Activated T-cell treated with anti-CD3 and anti-CD28 coated beads, Interleukin-2, amount 50 U/mL, for 24 hours (primary cell): Measurements from ENCODE around the gene MBD6.
"Not testable (repeated sequence)": the region's sequence is repeated elsewhere in the genome, so short reads cannot be mapped to it uniquely, and the experiment has no call there.

ENCODE experiments used
- DNase-seq: peaks from one replicate; pipeline ENCODE4 v3.0.0-alpha.2; 2020
- H3K27ac Mint-ChIP-seq: 2 replicates; pipeline ENCODE4 v1.8.0; 2020; ENCODE audit warnings: mild to moderate bottlenecking, mixed read lengths
- H3K27me3 Mint-ChIP-seq: 2 replicates; pipeline ENCODE4 v1.8.0; 2020; ENCODE audit warnings: mixed read lengths
- H3K36me3 Mint-ChIP-seq: 2 replicates; pipeline ENCODE4 v1.8.0; 2020; ENCODE audit warnings: low read depth, mixed read lengths
- H3K4me1 Mint-ChIP-seq: 2 replicates; pipeline ENCODE4 v1.8.0; 2020; ENCODE audit warnings: low read depth, mixed read lengths
- H3K4me3 Mint-ChIP-seq: 2 replicates; pipeline ENCODE4 v1.8.0; 2020; ENCODE audit warnings: mild to moderate bottlenecking, moderate library complexity, mixed read lengths
- H3K9me3 Mint-ChIP-seq: 2 replicates; pipeline ENCODE4 v1.8.0; 2020; ENCODE audit warnings: mixed read lengths

The MBD6 gene

GRCh38 chr12:57552835-57553313 is 30.2 kb downstream of the MBD6 start:
- peaks cover 7% of the 10 kb centered on the region for H3K27me3 Mint-ChIP-seq
- H3K4me3 Mint-ChIP-seq, result no peak overlapping the region
- no peaks in the 10 kb centered on the region for H3K36me3 Mint-ChIP-seq
- H3K4me1 Mint-ChIP-seq, result peaks cover 14% of the 10 kb centered on the region
- DNase-seq, result no peak
- no peaks in the 10 kb centered on the region for H3K9me3 Mint-ChIP-seq
- no peak overlapping the region for H3K27ac Mint-ChIP-seq

GRCh38 chr12:57553343-57554202 is 30.9 kb downstream of the MBD6 start:
- Mint-ChIP-seq H3K4me1 (peaks cover 13% of the 10 kb centered on the region), H3K27ac (no peak overlapping the region), H3K4me3 (no peak overlapping the region), H3K27me3 (peaks cover 7% of the 10 kb centered on the region), H3K9me3 (no peaks in the 10 kb centered on the region), H3K36me3 (no peaks in the 10 kb centered on the region)
- DNase-seq, result no peak

- H3K36me3 Mint-ChIP-seq, result no peaks in the 10 kb centered on the region
- no peak for DNase-seq
- no peak overlapping the region for H3K4me3 Mint-ChIP-seq
- H3K27ac Mint-ChIP-seq, result no peak overlapping the region
- no peaks in the 10 kb centered on the region for H3K9me3 Mint-ChIP-seq
- peaks cover 5% of the 10 kb centered on the region for H3K27me3 Mint-ChIP-seq
- H3K4me1 Mint-ChIP-seq, result peaks cover 9% of the 10 kb centered on the region
These were observed 31.8 kb downstream of the MBD6 start for GRCh38 chr12:57554453-57554852.

GRCh38 chr12:57554897-57555296 is 32.3 kb downstream of the MBD6 start:
- peaks cover 8% of the 10 kb centered on the region for H3K4me1 Mint-ChIP-seq
- H3K27ac Mint-ChIP-seq, result no peak overlapping the region
- peaks cover 5% of the 10 kb centered on the region for H3K27me3 Mint-ChIP-seq
- no peaks in the 10 kb centered on the region for H3K9me3 Mint-ChIP-seq
- no peak for DNase-seq
- H3K4me3 Mint-ChIP-seq, result no peak overlapping the region
- no peaks in the 10 kb centered on the region for H3K36me3 Mint-ChIP-seq

GRCh38 chr12:57558864-57559263 is 36.2 kb downstream of the MBD6 start:
- Mint-ChIP-seq H3K4me3 (no peak overlapping the region), H3K27ac (no peak overlapping the region), H3K4me1 (no peaks in the 10 kb centered on the region), H3K36me3 (no peaks in the 10 kb centered on the region), H3K9me3 (no peaks in the 10 kb centered on the region), H3K27me3 (no peaks in the 10 kb centered on the region)
- DNase-seq, result no peak

GRCh38 chr12:57560516-57560915 is 37.9 kb downstream of the MBD6 start:
- no peak for DNase-seq
- Mint-ChIP-seq H3K27ac (no peak overlapping the region), H3K4me3 (no peak overlapping the region), H3K27me3 (no peaks in the 10 kb centered on the region), H3K36me3 (no peaks in the 10 kb centered on the region), H3K4me1 (no peaks in the 10 kb centered on the region), H3K9me3 (no peaks in the 10 kb centered on the region)

- not testable (repeated sequence) for H3K27ac Mint-ChIP-seq, H3K4me1 Mint-ChIP-seq, H3K36me3 Mint-ChIP-seq, H3K27me3 Mint-ChIP-seq, H3K9me3 Mint-ChIP-seq, DNase-seq, H3K4me3 Mint-ChIP-seq
These were observed 38.5 kb downstream of the MBD6 start for GRCh38 chr12:57561117-57561516.

- Mint-ChIP-seq H3K27me3 (no peaks in the 10 kb centered on the region), H3K4me3 (no peak overlapping the region)
- DNase-seq, result no peak
These were observed 40.7 kb downstream of the MBD6 start for GRCh38 chr12:57563358-57563757.

GRCh38 chr12:57564178-57564740 is 41.6 kb downstream of the MBD6 start:
- Mint-ChIP-seq H3K9me3 (no peaks in the 10 kb centered on the region), H3K27me3 (no peaks in the 10 kb centered on the region), H3K4me3 (no peak overlapping the region), H3K4me1 (no peaks in the 10 kb centered on the region), H3K36me3 (no peaks in the 10 kb centered on the region), H3K27ac (no peak overlapping the region)
- DNase-seq, result no peak

More at GRCh38 chr12:57563358-57563757, 40.7 kb downstream of the MBD6 start:
- H3K36me3 Mint-ChIP-seq, result no peaks in the 10 kb centered on the region
- no peaks in the 10 kb centered on the region for H3K4me1 Mint-ChIP-seq
- H3K27ac Mint-ChIP-seq, result no peak overlapping the region
- H3K9me3 Mint-ChIP-seq, result no peaks in the 10 kb centered on the region

GRCh38 chr12:57568838-57569237 is 46.2 kb downstream of the MBD6 start:
- H3K27me3 Mint-ChIP-seq, result no peaks in the 10 kb centered on the region
- no peaks in the 10 kb centered on the region for H3K9me3 Mint-ChIP-seq
- H3K36me3 Mint-ChIP-seq, result no peaks in the 10 kb centered on the region
- no peak overlapping the region for H3K4me3 Mint-ChIP-seq
- no peaks in the 10 kb centered on the region for H3K4me1 Mint-ChIP-seq
- no peak overlapping the region for H3K27ac Mint-ChIP-seq
- DNase-seq, result no peak

GRCh38 chr12:57569858-57570257 is 47.2 kb downstream of the MBD6 start:
- Mint-ChIP-seq H3K36me3 (no peaks in the 10 kb centered on the region), H3K4me3 (no peak overlapping the region), H3K27ac (no peak overlapping the region), H3K27me3 (no peaks in the 10 kb centered on the region), H3K4me1 (no peaks in the 10 kb centered on the region), H3K9me3 (no peaks in the 10 kb centered on the region)
- no peak for DNase-seq

GRCh38 chr12:57570438-57570837 is 47.8 kb downstream of the MBD6 start:
- H3K4me1 Mint-ChIP-seq, H3K9me3 Mint-ChIP-seq, H3K27me3 Mint-ChIP-seq, H3K27ac Mint-ChIP-seq, H3K36me3 Mint-ChIP-seq, DNase-seq, H3K4me3 Mint-ChIP-seq: not testable (repeated sequence)

- H3K27ac Mint-ChIP-seq, result no peak overlapping the region
These were observed 49.5 kb downstream of the MBD6 start for GRCh38 chr12:57571926-57572762.

GRCh38 chr12:57574795-57575194 is 52.2 kb downstream of the MBD6 start:
- no peak for DNase-seq

More at GRCh38 chr12:57571926-57572762, 49.5 kb downstream of the MBD6 start:
- no peaks in the 10 kb centered on the region for H3K9me3 Mint-ChIP-seq
- no peak for DNase-seq
- H3K4me3 Mint-ChIP-seq, result no peak overlapping the region
- H3K36me3 Mint-ChIP-seq, result no peaks in the 10 kb centered on the region
- no peaks in the 10 kb centered on the region for H3K4me1 Mint-ChIP-seq
- H3K27me3 Mint-ChIP-seq, result no peaks in the 10 kb centered on the region

More at GRCh38 chr12:57574795-57575194, 52.2 kb downstream of the MBD6 start:
- Mint-ChIP-seq H3K9me3 (no peaks in the 10 kb centered on the region), H3K4me1 (no peaks in the 10 kb centered on the region), H3K27me3 (no peaks in the 10 kb centered on the region), H3K36me3 (no peaks in the 10 kb centered on the region), H3K4me3 (no peak overlapping the region), H3K27ac (no peak overlapping the region)
